Endodermal cell (in vitro differentiated cells): ENCODE data around the gene ZBTB7A. TPM values are rescaled to one million over a fixed set of nuclear protein-coding genes. Genes with fewer than 3 reads are reported as not detected.

Experiments
- DNase-seq: peaks from one replicate; pipeline ENCODE4 v3.0.0-alpha.2; 2017
- H3K27ac ChIP-seq: 2 replicates; pipeline ENCODE4 v1.5.1; 2013; ENCODE audit warnings: mild to moderate bottlenecking, low read depth, low read length, moderate library complexity
- H3K27me3 ChIP-seq: 2 replicates; pipeline ENCODE4 v1.6.1; 2013; ENCODE audit warnings: mild to moderate bottlenecking, low read length, moderate library complexity; ENCODE audit not compliant: insufficient read depth, control insufficient read depth, poor library complexity, severe bottlenecking
- H3K36me3 ChIP-seq: 2 replicates; pipeline ENCODE4 v1.7.0; 2013; ENCODE audit warnings: mild to moderate bottlenecking, low read length, moderate library complexity; ENCODE audit not compliant: control insufficient read depth, insufficient read depth
- H3K4me1 ChIP-seq: one replicate; pipeline ENCODE4 v1.7.0; 2013; ENCODE audit warnings: low read length; ENCODE audit not compliant: control insufficient read depth, insufficient read depth
- H3K4me3 ChIP-seq: 2 replicates; pipeline ENCODE4 v1.5.1; 2013; ENCODE audit warnings: mild to moderate bottlenecking, low read length, moderate library complexity
- H3K9ac ChIP-seq: 2 replicates; pipeline ENCODE4 v1.6.1; 2013; ENCODE audit warnings: mild to moderate bottlenecking, low read length, moderate library complexity; ENCODE audit not compliant: poor library complexity, severe bottlenecking; ENCODE audit errors: extremely low read depth
- H3K9me3 ChIP-seq: 2 replicates; pipeline ENCODE4 v1.6.1; 2013; ENCODE audit warnings: mild to moderate bottlenecking, low read length, moderate library complexity; ENCODE audit not compliant: control insufficient read depth
- H3K27ac Mint-ChIP-seq: 2 replicates; pipeline ENCODE4 v1.8.0; 2020; ENCODE audit warnings: mixed read lengths
- H3K27me3 Mint-ChIP-seq: 2 replicates; pipeline ENCODE4 v1.8.0; 2021; ENCODE audit warnings: mild to moderate bottlenecking, mixed read lengths; ENCODE audit not compliant: insufficient read depth
- H3K36me3 Mint-ChIP-seq: 2 replicates; pipeline ENCODE4 v1.8.0; 2020; ENCODE audit warnings: low read depth, mixed read lengths
- H3K4me1 Mint-ChIP-seq: 2 replicates; pipeline ENCODE4 v1.8.0; 2020; ENCODE audit warnings: mixed read lengths
- H3K4me3 Mint-ChIP-seq: 2 replicates; pipeline ENCODE4 v1.8.0; 2020; ENCODE audit warnings: mild to moderate bottlenecking, moderate library complexity, mixed read lengths
- H3K9me3 Mint-ChIP-seq: 2 replicates; pipeline ENCODE4 v1.8.0; 2020; ENCODE audit warnings: mild to moderate bottlenecking, mixed read lengths
- CTCF ChIP-seq: fragments of 200-600 bp; sonication (generic); conservative IDR thresholded peaks from 2 replicates; pipeline ENCODE4 v1.5.0; 2021; ENCODE audit warnings: antibody characterized with exemption, mild to moderate bottlenecking
- WGBS, 2 experiments: methylation state at CpG; one replicate each; pipeline versions ENCODE4 v1.1.5 to v1.1.7; 2013; ENCODE audit warnings: missing lambda C conversion rate in 2 of 2, mixed read lengths in 1 of 2; ENCODE audit not compliant: insufficient coverage in 1 of 2, insufficient read length in 1 of 2; 5-methylcytosine and 5-hydroxymethylcytosine counted together
- total RNA-seq, 2 donors: library from RNA; stranded (reverse); fragmentation: NEBNext Ultra II Directional in 1 of 2; extraction: Animal tissue kit (Norgen Biotek cat#: 25700) in 1 of 2; gene quantifications; 2 replicates in 1 of 2; 3 replicates in 1 of 2; pipeline ENCODE4 v1.2.1, GENCODE V29; 2021

The ZBTB7A gene
- total RNA-seq, 2 donors from 2014 or later: 19.2 to 22.1 TPM

- no peaks in the 10 kb centered on the region for H3K9me3 ChIP-seq
- H3K27ac Mint-ChIP-seq: no peak overlapping the region
- no peaks in the 10 kb centered on the region for H3K27me3 Mint-ChIP-seq
- no peak overlapping the region for H3K9ac ChIP-seq
- no peaks in the 10 kb centered on the region for H3K4me1 ChIP-seq
- no peak overlapping the region for H3K4me3 ChIP-seq
- peaks cover 11% of the 10 kb centered on the region for H3K36me3 Mint-ChIP-seq
- H3K27ac ChIP-seq: peak overlapping the region; percentile 44
- TF ChIP-seq CTCF: no peak
- peaks cover 20% of the 10 kb centered on the region for H3K36me3 ChIP-seq
- WGBS, 2 experiments: 91 to 95% methylated on average over 24 to 39 of the region's 40 CpGs
- no peaks in the 10 kb centered on the region for H3K4me1 Mint-ChIP-seq
- no peak for DNase-seq
- H3K9me3 Mint-ChIP-seq: peaks cover 2% of the 10 kb centered on the region
- H3K4me3 Mint-ChIP-seq: no peak overlapping the region
- no peaks in the 10 kb centered on the region for H3K27me3 ChIP-seq
These were observed 27.9 kb downstream of the ZBTB7A start for GRCh38 chr19:4038661-4039423.

- no peak for TF ChIP-seq CTCF
- H3K27ac ChIP-seq: no peak overlapping the region
- no peaks in the 10 kb centered on the region for H3K4me1 ChIP-seq
- no peak overlapping the region for H3K27ac Mint-ChIP-seq
- peaks cover 20% of the 10 kb centered on the region for H3K36me3 ChIP-seq
- H3K27me3 ChIP-seq: no peaks in the 10 kb centered on the region
- no peak for DNase-seq
- H3K9ac ChIP-seq: no peak overlapping the region
- peaks cover 13% of the 10 kb centered on the region for H3K36me3 Mint-ChIP-seq
- 93% methylated on average over 25 of the region's 33 CpGs; no CpG with 5 or more reads in 1 of the 2 experiments for WGBS, 2 experiments
- no peak overlapping the region for H3K4me3 Mint-ChIP-seq
- peaks cover 2% of the 10 kb centered on the region for H3K9me3 Mint-ChIP-seq
- H3K4me1 Mint-ChIP-seq: no peaks in the 10 kb centered on the region
- no peak overlapping the region for H3K4me3 ChIP-seq
- H3K27me3 Mint-ChIP-seq: no peaks in the 10 kb centered on the region
- H3K9me3 ChIP-seq: no peaks in the 10 kb centered on the region
These were observed 28.6 kb downstream of the ZBTB7A start for GRCh38 chr19:4038057-4038456.

- Histone ChIP-seq H3K4me3 (no peak overlapping the region), H3K36me3 (peaks cover 20% of the 10 kb centered on the region), H3K9me3 (no peaks in the 10 kb centered on the region), H3K27me3 (no peaks in the 10 kb centered on the region), H3K4me1 (no peaks in the 10 kb centered on the region), H3K27ac (no peak overlapping the region), H3K9ac (no peak overlapping the region)
- Mint-ChIP-seq H3K4me3 (no peak overlapping the region), H3K4me1 (no peaks in the 10 kb centered on the region), H3K27me3 (no peaks in the 10 kb centered on the region), H3K9me3 (peaks cover 2% of the 10 kb centered on the region), H3K27ac (no peak overlapping the region), H3K36me3 (peaks cover 13% of the 10 kb centered on the region)
- no peak for TF ChIP-seq CTCF
- DNase-seq: no peak
- 94 to 95% methylated on average over 51 to 54 of the region's 54 CpGs for WGBS, 2 experiments
These were observed 29.3 kb downstream of the ZBTB7A start for GRCh38 chr19:4037301-4037949.
